ENCODE results near the gene LDLRAD4.

The LDLRAD4 gene

GRCh38 chr18:13616525-13617035 is 398.0 kb downstream of the LDLRAD4 start:
- no peak for DNase-seq (ENCODE audit: low read depth)

DNA sequence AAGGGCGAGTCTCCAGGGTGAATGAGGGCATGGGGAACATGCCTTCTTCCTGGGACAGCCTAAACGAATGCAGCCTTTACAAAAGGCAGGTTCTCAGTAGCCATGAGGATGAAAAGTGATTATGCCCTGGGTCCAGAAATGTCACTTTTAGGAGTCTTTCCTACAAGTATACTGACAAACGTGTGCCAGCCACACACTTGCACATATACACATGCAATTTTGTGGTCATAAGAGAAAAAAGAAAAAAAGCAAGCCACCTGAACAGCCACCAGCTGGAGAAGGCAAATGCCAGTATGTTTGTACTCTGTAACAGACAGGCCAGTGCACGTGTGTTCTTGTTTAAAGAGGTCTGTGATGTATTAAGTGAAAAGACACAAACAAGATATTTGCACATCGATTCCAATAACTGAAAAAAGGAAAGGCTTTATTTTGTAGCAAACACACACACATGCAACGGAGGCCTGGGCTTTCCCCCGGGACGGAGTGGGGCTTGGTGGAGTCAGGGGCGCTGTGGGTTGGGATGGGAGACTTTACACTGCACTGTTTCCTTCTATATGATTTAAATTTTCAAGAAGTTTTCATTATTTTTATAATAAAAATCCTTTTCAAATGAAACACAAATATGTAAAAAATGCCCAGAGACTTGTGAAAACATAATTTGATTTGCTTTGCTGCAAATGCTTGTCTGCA is 399.4 kb downstream of the LDLRAD4 start:
- no peak for DNase-seq (ENCODE audit: low read depth)

DNA sequence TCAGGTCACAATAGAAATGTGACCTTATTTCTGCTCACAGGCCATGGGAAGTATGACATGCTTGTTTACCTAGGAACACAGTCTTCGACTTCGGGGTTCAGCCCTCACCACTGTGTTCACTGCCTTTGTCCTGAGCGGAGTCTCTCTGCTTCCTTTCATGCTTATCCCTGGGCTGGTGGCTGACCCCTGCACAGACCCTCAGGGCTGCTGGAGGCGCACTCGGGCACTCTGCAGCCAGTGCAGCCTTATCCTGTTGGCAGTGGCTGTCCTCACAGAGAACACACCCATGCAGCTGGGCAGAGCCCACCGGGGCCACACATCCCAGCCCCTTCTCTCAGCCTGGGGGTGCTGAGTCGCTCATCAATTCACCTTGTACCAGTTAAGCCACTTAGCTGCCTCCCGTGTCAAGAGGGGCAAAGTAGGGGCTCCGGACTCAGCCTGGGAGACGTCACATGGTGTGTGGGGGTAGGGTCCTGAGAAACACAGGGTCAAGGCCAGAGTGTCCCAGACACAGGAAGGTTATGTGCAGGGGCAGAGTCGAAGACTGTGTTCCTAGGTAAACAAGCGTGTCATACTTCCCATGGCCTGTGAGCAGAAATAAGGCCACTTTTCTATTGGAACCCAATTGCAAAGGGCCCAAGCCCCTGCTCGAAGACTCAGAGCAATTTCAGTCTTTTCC is 400.3 kb downstream of the LDLRAD4 start:
- DNase-seq (ENCODE audit: low read depth), result no peak

- no peak for DNase-seq (ENCODE audit: low read depth)
These were observed 401.1 kb downstream of the LDLRAD4 start for GRCh38 chr18:13619505-13620205.

- DNase-seq (ENCODE audit: low read depth), result no peak
These were observed 401.7 kb downstream of the LDLRAD4 start for GRCh38 chr18:13620206-13620672.

DNA sequence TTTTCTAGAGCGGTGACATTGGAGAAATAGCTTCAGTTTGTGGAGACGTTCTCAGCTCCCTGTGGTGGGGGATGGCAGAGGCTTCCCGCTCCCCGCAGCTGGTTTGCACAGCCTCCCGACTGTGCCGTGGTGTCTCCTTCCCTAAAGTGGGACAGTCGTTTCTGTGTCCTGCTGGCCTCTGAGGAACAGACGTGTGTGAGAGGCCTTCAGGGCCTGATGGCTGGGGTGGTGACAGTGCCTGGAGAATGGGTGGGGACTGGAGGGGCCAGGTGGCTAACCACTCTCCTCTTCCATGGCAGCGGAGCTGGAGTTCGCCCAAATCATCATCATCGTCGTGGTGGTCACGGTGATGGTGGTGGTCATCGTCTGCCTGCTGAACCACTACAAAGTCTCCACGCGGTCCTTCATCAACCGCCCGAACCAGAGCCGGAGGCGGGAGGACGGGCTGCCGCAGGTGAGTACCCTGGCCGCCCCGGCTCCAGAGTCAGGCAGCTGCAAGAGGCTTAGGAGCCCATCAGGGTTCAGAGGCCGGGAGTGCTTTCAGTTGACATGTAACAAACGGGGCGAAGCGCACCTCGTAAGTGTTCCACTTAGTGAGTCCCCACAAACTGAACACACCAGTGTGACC is 402.4 kb downstream of the LDLRAD4 start:
- DNase-seq (ENCODE audit: low read depth), result no peak

GRCh38 chr18:13621446-13621849 is 402.9 kb downstream of the LDLRAD4 start:
- no peak for DNase-seq (ENCODE audit: low read depth)

DNA sequence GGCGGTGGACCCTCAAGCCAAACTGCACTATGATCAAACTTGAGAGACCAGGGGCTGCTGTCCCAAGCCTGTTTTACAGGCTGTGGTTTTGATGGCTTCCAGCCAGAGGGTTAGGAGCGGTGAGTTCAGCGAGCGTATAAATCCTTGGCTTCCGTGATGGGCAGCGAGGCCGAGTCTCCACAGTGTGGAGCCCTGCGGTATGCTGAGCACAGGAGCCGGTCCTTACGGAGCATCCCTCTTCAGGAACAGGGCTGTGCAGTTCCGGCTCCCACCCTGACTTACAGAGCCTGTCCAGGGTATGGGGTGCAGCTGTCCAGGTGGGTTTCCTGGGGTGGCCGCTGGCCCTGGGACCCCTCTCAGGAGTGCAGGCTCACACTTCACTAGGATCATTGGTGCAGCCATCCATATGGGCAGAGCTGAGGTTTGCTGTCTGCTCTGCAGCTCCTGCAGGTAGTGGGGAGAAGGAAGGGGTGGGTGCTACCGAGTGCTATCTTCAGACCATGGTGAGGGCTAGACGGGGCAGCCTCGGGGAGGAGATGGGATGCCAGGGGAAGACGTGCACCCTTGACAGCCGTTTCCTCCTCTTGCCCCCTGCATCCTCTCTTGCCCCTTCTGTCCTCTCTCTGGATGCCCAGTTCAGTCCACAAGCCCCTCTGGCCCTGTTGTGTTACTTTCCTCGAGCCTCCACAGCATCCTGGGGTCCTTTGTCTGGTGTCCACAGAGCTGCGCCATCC is 403.5 kb downstream of the LDLRAD4 start:
- no peak for DNase-seq (ENCODE audit: low read depth)

- DNase-seq (ENCODE audit: low read depth), result no peak
These were observed 404.2 kb downstream of the LDLRAD4 start for GRCh38 chr18:13622751-13623150.

GRCh38 chr18:13623348-13623747 is 404.8 kb downstream of the LDLRAD4 start:
- no peak for DNase-seq (ENCODE audit: low read depth)

DNA sequence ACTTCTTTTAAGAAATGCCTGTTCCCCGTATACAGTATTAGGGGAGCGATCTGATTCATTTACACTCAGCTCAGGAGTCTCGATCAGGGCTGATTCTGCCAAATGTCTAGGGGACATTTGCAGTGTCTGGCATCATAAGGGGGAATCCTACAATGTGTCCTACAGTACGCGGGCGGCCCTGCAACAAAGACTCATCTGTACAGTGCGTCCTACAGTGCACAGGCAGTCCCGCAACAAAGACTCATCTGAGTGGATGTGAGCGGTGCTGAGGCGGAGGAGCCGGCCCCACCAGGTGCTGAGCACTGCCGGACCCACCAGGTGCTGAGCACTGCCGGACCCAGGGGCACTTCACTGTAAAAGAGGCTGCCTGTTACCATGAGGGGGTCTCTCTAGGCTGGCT is 405.3 kb downstream of the LDLRAD4 start:
- no peak for DNase-seq (ENCODE audit: low read depth)

GRCh38 chr18:13624563-13625237 is 406.1 kb downstream of the LDLRAD4 start:
- DNase-seq (ENCODE audit: low read depth), result no peak

DNA sequence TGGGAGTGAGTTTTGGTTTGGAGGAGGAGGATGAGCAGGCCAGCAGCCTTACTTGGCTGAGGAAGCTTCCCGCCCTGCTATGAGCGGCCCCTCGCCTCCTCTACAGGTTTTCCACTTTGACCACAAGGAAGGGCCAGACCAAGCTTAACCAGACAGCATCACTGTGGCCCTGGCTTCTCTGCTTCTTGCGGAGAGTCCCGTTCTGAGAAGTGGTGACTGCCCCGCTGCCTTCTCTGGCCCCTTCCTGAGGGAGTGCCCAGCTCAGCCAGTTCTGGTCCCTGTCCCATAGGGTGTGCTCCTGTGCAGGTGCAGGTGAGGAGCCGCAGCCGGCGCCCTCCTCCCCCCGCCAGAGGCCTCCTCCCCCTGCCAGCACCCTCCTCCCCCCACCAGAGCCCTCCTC is 406.8 kb downstream of the LDLRAD4 start:
- no peak for DNase-seq (ENCODE audit: low read depth)

GRCh38 chr18:13625843-13626543 is 407.4 kb downstream of the LDLRAD4 start:
- DNase-seq (ENCODE audit: low read depth), result no peak

- no peak for DNase-seq (ENCODE audit: low read depth)
These were observed 408.0 kb downstream of the LDLRAD4 start for GRCh38 chr18:13626544-13626908.

DNA sequence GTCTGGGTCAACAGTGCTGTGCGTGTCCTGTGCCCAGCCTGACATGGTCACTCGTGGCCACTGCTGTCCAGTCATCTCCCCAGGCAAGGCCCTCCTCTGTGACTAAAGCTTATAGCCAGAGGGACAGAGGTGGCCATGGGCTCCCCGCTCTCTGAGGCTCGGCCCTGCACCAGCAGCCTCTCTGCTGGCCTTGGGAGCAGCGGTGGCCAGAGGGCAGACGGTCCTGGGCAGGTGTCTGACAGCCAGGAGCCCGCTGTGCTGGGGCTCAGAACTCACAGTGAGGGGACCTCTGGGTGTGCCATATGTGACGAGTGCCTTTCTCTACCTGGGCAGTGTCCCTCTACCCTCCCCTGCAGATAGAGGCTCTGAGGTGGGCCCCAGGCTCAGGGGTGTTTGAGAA is 409.1 kb downstream of the LDLRAD4 start:
- no peak for DNase-seq (ENCODE audit: low read depth)

DNA sequence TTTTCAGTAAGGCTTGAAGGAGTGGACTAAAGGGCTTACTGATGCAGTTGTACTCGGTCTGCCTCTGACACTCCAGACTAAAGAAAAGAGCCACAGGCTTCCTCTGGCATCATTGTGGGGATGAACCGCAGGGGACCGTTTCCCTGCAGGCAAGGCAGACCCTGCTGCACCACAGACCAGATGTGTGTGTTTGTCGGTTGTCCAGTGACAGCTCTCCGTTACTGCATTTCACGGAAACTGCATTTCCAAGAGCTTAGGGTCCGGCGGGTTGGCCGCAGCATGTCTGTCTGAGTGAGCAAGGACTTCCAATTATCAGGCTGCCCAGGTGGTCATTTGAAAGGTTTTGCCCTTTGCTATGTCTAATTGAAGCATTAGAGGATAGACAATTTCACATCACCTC is 409.7 kb downstream of the LDLRAD4 start:
- DNase-seq (ENCODE audit: low read depth), result no peak

DNA sequence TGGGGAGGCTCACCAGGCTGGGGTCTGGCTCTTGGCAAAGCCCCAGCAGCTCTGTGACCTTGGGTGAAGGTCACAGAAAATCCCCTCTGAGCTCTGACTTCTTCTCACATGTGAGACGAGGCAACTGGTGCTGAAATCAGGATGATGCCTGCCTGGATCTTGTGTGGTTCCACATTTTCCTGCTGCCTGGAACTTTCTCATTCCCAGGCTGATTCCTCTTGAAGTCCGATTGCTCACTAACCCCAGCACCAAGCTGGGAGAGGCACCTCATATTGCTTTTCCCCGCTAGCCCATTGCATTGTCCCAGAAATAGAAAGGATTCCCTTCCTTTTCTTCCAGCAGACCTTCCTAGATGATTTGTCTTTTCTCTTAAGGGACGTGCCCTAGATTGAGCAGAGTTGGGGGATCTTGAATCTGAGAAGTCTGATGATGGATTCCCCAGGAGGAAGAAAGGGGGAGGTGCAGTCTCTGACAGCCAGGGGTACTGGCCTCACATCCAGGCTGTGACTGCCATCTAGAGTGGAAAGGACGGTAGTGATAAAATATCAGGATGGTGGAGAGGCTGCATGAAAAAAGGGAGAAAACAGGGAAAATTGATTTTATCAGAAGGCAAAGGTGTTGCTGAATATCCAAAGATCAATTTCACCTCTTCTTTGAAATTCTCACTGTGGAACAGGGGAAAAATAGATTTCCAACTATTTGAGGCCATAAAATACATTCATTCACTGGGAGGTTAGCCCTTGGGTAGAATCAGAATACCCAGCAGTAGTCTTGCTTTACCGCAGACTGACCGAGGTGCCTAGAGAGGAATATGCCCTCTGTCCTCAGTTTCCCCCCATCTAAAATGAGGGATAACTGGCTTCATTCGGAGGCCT is 411.5 kb downstream of the LDLRAD4 start:
- peak; percentile 34 for DNase-seq (ENCODE audit: low read depth)

- no peak for DNase-seq (ENCODE audit: low read depth)
These were observed 412.2 kb downstream of the LDLRAD4 start for GRCh38 chr18:13630716-13631268.

All from activated T-cell treated with anti-CD3 and anti-CD28 coated beads for 48 hours (primary cell).